ENCODE data around the gene EFCAB10. TPM values are rescaled to one million over a fixed set of nuclear protein-coding genes. Genes with fewer than 3 reads are reported as not detected.

The EFCAB10 gene
- total RNA-seq, 1 experiment from 2014 or later, result 3.0 TPM

DNA sequence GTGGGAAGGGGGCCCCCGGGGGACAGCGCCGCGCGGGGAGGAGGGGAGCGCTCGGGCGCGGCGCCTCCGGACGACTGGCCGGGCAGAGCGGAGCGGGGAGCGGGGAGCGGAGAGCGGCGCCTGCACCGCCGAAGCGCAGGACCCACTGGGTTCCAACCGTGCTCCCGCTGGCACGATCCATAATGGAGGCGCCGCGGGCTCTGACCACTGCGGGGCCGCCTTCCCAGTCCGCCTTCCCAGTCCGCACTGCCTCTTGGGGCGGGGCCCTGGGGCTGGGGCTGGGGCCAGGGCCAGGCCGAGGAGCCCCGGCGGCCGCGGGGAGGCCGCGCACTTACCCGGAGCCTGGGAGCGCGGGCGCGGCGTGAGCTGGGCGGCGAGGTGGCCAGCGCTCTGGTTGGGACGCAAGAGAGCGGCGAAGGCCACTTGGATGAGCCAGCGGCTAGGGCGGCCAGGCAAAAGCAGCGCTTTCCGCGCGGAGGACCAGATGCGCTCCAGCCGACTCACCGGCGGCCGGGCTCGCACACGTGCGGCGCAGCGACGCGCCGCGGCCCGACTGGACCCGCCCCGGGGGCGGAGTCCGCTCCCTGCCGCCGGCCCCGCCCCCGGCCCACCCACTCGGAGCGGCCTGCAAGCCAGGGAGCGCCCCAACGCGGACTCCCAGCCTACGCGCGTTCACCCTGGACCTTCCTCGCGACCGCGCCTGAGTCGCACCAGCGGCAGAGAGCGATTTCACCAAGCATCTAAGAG is 59.4 kb downstream of the EFCAB10 start, which contains the start of gene PUS7 (continued):
- TF ChIP-seq ZNF138 (CRISPR knock-in tag; conservative IDR thresholded peaks at IDR 0.05) (no peak), NFE2L1 (CRISPR knock-in tag; IDR thresholded peaks at IDR 0.05) (0 out of 2 replicates have a peak, but pooled peaks have one; percentile 25), SMAD3 (CRISPR knock-in tag; IDR thresholded peaks at IDR 0.05; ENCODE audit: borderline replicate concordance) (peak; percentile 78; the same call in 1 of the 2 replicates), ZNF232 (CRISPR knock-in tag; IDR thresholded peaks at IDR 0.05) (peak; percentile 36; the same call in 1 of the 2 replicates), USF2 (CRISPR knock-in tag; IDR thresholded peaks at IDR 0.05) (peak; percentile 60; the same call in 1 of the 2 replicates), ERG (CRISPR knock-in tag; IDR thresholded peaks at IDR 0.05) (no peak)
- TF ChIP-seq, protein P1, sequence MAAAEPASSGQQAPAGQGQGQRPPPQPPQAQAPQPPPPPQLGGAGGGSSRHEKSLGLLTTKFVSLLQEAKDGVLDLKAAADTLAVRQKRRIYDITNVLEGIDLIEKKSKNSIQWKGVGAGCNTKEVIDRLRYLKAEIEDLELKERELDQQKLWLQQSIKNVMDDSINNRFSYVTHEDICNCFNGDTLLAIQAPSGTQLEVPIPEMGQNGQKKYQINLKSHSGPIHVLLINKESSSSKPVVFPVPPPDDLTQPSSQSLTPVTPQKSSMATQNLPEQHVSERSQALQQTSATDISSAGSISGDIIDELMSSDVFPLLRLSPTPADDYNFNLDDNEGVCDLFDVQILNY (CRISPR knock-in tag; IDR thresholded peaks at IDR 0.05), result no peak
- TF ChIP-seq, protein P2, sequence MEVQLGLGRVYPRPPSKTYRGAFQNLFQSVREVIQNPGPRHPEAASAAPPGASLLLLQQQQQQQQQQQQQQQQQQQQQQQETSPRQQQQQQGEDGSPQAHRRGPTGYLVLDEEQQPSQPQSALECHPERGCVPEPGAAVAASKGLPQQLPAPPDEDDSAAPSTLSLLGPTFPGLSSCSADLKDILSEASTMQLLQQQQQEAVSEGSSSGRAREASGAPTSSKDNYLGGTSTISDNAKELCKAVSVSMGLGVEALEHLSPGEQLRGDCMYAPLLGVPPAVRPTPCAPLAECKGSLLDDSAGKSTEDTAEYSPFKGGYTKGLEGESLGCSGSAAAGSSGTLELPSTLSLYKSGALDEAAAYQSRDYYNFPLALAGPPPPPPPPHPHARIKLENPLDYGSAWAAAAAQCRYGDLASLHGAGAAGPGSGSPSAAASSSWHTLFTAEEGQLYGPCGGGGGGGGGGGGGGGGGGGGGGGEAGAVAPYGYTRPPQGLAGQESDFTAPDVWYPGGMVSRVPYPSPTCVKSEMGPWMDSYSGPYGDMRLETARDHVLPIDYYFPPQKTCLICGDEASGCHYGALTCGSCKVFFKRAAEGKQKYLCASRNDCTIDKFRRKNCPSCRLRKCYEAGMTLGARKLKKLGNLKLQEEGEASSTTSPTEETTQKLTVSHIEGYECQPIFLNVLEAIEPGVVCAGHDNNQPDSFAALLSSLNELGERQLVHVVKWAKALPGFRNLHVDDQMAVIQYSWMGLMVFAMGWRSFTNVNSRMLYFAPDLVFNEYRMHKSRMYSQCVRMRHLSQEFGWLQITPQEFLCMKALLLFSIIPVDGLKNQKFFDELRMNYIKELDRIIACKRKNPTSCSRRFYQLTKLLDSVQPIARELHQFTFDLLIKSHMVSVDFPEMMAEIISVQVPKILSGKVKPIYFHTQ (CRISPR knock-in tag; IDR thresholded peaks at IDR 0.05), result no peak
- TF ChIP-seq, protein P3, sequence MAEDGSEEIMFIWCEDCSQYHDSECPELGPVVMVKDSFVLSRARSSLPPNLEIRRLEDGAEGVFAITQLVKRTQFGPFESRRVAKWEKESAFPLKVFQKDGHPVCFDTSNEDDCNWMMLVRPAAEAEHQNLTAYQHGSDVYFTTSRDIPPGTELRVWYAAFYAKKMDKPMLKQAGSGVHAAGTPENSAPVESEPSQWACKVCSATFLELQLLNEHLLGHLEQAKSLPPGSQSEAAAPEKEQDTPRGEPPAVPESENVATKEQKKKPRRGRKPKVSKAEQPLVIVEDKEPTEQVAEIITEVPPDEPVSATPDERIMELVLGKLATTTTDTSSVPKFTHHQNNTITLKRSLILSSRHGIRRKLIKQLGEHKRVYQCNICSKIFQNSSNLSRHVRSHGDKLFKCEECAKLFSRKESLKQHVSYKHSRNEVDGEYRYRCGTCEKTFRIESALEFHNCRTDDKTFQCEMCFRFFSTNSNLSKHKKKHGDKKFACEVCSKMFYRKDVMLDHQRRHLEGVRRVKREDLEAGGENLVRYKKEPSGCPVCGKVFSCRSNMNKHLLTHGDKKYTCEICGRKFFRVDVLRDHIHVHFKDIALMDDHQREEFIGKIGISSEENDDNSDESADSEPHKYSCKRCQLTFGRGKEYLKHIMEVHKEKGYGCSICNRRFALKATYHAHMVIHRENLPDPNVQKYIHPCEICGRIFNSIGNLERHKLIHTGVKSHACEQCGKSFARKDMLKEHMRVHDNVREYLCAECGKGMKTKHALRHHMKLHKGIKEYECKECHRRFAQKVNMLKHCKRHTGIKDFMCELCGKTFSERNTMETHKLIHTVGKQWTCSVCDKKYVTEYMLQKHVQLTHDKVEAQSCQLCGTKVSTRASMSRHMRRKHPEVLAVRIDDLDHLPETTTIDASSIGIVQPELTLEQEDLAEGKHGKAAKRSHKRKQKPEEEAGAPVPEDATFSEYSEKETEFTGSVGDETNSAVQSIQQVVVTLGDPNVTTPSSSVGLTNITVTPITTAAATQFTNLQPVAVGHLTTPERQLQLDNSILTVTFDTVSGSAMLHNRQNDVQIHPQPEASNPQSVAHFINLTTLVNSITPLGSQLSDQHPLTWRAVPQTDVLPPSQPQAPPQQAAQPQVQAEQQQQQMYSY (CRISPR knock-in tag; IDR thresholded peaks at IDR 0.05), result peak; percentile 53; the same call in 1 of the 2 replicates
- TF ChIP-seq, protein P4, sequence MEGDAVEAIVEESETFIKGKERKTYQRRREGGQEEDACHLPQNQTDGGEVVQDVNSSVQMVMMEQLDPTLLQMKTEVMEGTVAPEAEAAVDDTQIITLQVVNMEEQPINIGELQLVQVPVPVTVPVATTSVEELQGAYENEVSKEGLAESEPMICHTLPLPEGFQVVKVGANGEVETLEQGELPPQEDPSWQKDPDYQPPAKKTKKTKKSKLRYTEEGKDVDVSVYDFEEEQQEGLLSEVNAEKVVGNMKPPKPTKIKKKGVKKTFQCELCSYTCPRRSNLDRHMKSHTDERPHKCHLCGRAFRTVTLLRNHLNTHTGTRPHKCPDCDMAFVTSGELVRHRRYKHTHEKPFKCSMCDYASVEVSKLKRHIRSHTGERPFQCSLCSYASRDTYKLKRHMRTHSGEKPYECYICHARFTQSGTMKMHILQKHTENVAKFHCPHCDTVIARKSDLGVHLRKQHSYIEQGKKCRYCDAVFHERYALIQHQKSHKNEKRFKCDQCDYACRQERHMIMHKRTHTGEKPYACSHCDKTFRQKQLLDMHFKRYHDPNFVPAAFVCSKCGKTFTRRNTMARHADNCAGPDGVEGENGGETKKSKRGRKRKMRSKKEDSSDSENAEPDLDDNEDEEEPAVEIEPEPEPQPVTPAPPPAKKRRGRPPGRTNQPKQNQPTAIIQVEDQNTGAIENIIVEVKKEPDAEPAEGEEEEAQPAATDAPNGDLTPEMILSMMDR (IDR thresholded peaks at IDR 0.05), result no peak
- TF ChIP-seq, protein P5, sequence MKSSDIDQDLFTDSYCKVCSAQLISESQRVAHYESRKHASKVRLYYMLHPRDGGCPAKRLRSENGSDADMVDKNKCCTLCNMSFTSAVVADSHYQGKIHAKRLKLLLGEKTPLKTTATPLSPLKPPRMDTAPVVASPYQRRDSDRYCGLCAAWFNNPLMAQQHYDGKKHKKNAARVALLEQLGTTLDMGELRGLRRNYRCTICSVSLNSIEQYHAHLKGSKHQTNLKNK (CRISPR knock-in tag; IDR thresholded peaks at IDR 0.05), result no peak
- TF ChIP-seq, protein P6, sequence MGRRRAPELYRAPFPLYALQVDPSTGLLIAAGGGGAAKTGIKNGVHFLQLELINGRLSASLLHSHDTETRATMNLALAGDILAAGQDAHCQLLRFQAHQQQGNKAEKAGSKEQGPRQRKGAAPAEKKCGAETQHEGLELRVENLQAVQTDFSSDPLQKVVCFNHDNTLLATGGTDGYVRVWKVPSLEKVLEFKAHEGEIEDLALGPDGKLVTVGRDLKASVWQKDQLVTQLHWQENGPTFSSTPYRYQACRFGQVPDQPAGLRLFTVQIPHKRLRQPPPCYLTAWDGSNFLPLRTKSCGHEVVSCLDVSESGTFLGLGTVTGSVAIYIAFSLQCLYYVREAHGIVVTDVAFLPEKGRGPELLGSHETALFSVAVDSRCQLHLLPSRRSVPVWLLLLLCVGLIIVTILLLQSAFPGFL (CRISPR knock-in tag; IDR thresholded peaks at IDR 0.05; ENCODE audit: borderline replicate concordance), result no peak
- TF ChIP-seq, protein P7, sequence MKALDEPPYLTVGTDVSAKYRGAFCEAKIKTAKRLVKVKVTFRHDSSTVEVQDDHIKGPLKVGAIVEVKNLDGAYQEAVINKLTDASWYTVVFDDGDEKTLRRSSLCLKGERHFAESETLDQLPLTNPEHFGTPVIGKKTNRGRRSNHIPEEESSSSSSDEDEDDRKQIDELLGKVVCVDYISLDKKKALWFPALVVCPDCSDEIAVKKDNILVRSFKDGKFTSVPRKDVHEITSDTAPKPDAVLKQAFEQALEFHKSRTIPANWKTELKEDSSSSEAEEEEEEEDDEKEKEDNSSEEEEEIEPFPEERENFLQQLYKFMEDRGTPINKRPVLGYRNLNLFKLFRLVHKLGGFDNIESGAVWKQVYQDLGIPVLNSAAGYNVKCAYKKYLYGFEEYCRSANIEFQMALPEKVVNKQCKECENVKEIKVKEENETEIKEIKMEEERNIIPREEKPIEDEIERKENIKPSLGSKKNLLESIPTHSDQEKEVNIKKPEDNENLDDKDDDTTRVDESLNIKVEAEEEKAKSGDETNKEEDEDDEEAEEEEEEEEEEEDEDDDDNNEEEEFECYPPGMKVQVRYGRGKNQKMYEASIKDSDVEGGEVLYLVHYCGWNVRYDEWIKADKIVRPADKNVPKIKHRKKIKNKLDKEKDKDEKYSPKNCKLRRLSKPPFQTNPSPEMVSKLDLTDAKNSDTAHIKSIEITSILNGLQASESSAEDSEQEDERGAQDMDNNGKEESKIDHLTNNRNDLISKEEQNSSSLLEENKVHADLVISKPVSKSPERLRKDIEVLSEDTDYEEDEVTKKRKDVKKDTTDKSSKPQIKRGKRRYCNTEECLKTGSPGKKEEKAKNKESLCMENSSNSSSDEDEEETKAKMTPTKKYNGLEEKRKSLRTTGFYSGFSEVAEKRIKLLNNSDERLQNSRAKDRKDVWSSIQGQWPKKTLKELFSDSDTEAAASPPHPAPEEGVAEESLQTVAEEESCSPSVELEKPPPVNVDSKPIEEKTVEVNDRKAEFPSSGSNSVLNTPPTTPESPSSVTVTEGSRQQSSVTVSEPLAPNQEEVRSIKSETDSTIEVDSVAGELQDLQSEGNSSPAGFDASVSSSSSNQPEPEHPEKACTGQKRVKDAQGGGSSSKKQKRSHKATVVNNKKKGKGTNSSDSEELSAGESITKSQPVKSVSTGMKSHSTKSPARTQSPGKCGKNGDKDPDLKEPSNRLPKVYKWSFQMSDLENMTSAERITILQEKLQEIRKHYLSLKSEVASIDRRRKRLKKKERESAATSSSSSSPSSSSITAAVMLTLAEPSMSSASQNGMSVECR (CRISPR knock-in tag; IDR thresholded peaks at IDR 0.05; ENCODE audit: borderline replicate concordance), result no peak
- TF ChIP-seq, protein P8, sequence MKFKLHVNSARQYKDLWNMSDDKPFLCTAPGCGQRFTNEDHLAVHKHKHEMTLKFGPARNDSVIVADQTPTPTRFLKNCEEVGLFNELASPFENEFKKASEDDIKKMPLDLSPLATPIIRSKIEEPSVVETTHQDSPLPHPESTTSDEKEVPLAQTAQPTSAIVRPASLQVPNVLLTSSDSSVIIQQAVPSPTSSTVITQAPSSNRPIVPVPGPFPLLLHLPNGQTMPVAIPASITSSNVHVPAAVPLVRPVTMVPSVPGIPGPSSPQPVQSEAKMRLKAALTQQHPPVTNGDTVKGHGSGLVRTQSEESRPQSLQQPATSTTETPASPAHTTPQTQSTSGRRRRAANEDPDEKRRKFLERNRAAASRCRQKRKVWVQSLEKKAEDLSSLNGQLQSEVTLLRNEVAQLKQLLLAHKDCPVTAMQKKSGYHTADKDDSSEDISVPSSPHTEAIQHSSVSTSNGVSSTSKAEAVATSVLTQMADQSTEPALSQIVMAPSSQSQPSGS (CRISPR knock-in tag; IDR thresholded peaks at IDR 0.05; ENCODE audit: borderline replicate concordance, low read depth), result no peak
- TF ChIP-seq, protein P9, sequence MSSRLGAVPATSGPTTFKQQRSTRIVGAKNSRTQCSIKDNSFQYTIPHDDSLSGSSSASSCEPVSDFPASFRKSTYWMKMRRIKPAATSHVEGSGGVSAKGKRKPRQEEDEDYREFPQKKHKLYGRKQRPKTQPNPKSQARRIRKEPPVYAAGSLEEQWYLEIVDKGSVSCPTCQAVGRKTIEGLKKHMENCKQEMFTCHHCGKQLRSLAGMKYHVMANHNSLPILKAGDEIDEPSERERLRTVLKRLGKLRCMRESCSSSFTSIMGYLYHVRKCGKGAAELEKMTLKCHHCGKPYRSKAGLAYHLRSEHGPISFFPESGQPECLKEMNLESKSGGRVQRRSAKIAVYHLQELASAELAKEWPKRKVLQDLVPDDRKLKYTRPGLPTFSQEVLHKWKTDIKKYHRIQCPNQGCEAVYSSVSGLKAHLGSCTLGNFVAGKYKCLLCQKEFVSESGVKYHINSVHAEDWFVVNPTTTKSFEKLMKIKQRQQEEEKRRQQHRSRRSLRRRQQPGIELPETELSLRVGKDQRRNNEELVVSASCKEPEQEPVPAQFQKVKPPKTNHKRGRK (CRISPR knock-in tag; IDR thresholded peaks at IDR 0.05; ENCODE audit: borderline replicate concordance), result no peak

Measured in WTC11 (cell line).